Trophoblast cell (in vitro differentiated cells and primary cell): Measurements from ENCODE around the gene PROSER3.

Source experiments
- DNase-seq, 2 donors: peaks; one replicate each; pipeline ENCODE4 v3.0.0-alpha.2; 2016
- H2AFZ ChIP-seq: 2 replicates; pipeline ENCODE4 v1.6.1; 2013; ENCODE audit warnings: low read length, moderate library complexity, mild to moderate bottlenecking; ENCODE audit not compliant: insufficient read depth, poor library complexity
- H2AK5ac ChIP-seq: 2 replicates; pipeline ENCODE4 v1.6.1; 2013; ENCODE audit warnings: mild to moderate bottlenecking, low read length
- H2BK120ac ChIP-seq: 2 replicates; pipeline ENCODE4 v1.6.1; 2013; ENCODE audit warnings: low read length, mild to moderate bottlenecking, moderate library complexity; ENCODE audit not compliant: insufficient read depth, poor library complexity
- H2BK12ac ChIP-seq: 2 replicates; pipeline ENCODE4 v1.6.1; 2013; ENCODE audit warnings: mild to moderate bottlenecking, low read length, moderate library complexity
- H2BK5ac ChIP-seq: 2 replicates; pipeline ENCODE4 v1.6.1; 2013; ENCODE audit warnings: low read length, low read depth, moderate library complexity, mild to moderate bottlenecking; ENCODE audit not compliant: poor library complexity
- H3K14ac ChIP-seq: 2 replicates; pipeline ENCODE4 v1.6.1; 2013; ENCODE audit warnings: mild to moderate bottlenecking, low read length
- H3K18ac ChIP-seq: 2 replicates; pipeline ENCODE4 v1.6.1; 2013; ENCODE audit warnings: mild to moderate bottlenecking, low read length
- H3K23ac ChIP-seq: 2 replicates; pipeline ENCODE4 v1.6.1; 2013; ENCODE audit warnings: low read length
- H3K27ac ChIP-seq: 2 replicates; pipeline ENCODE4 v1.5.1; 2013; ENCODE audit warnings: low read depth, mild to moderate bottlenecking, inconsistent platforms, low read length, moderate library complexity
- H3K27me3 ChIP-seq: 2 replicates; pipeline ENCODE4 v1.6.1; 2013; ENCODE audit warnings: inconsistent platforms, mild to moderate bottlenecking, low read length, moderate library complexity; ENCODE audit not compliant: insufficient read depth
- H3K36me3 ChIP-seq, 2 experiments: 1 replicate in 1 of 2; 2 replicates in 1 of 2; pipeline ENCODE4 v1.6.1; 2013; ENCODE audit warnings: low read length in 2 of 2, mild to moderate bottlenecking in 2 of 2, moderate library complexity in 1 of 2; ENCODE audit not compliant: insufficient read depth in 2 of 2, control insufficient read depth in 1 of 2
- H3K4ac ChIP-seq: 2 replicates; pipeline ENCODE4 v1.6.1; 2013; ENCODE audit warnings: low read depth, mild to moderate bottlenecking, low read length, moderate library complexity
- H3K4me1 ChIP-seq, 2 experiments: 1 replicate in 1 of 2; 2 replicates in 1 of 2; pipeline ENCODE4 v1.6.1; 2013; ENCODE audit warnings: low read length in 2 of 2, mild to moderate bottlenecking in 2 of 2, moderate library complexity in 1 of 2; ENCODE audit not compliant: insufficient read depth in 2 of 2, control insufficient read depth in 1 of 2
- H3K4me2 ChIP-seq: 2 replicates; pipeline ENCODE4 v1.6.1; 2013; ENCODE audit warnings: inconsistent platforms, mild to moderate bottlenecking, low read length, moderate library complexity
- H3K4me3 ChIP-seq: 2 replicates; pipeline ENCODE4 v1.5.1; 2013; ENCODE audit warnings: mild to moderate bottlenecking, low read depth, low read length, inconsistent platforms
- H3K79me1 ChIP-seq: one replicate; pipeline ENCODE4 v1.6.1; 2013; ENCODE audit warnings: low read length
- H3K79me2 ChIP-seq: 2 replicates; pipeline ENCODE4 v1.6.1; 2013; ENCODE audit warnings: low read length, mild to moderate bottlenecking; ENCODE audit not compliant: control insufficient read depth, insufficient read depth, poor library complexity
- H3K9ac ChIP-seq: 2 replicates; pipeline ENCODE4 v1.6.1; 2013; ENCODE audit warnings: mild to moderate bottlenecking, low read length
- H3K9me3 ChIP-seq: 2 replicates; pipeline ENCODE4 v1.6.1; 2013; ENCODE audit warnings: low read depth, mild to moderate bottlenecking, control low read depth, inconsistent platforms, low read length; ENCODE audit not compliant: insufficient read depth
- H4K12ac ChIP-seq: 2 replicates; pipeline ENCODE4 v1.6.1; 2013; ENCODE audit warnings: low read depth, mild to moderate bottlenecking, low read length, moderate library complexity
- H4K8ac ChIP-seq: 2 replicates; pipeline ENCODE4 v1.6.1; 2013; ENCODE audit warnings: low read depth, mild to moderate bottlenecking, low read length, moderate library complexity
- H4K91ac ChIP-seq: one replicate; pipeline ENCODE4 v1.6.1; 2013; ENCODE audit warnings: low read depth, mild to moderate bottlenecking, low read length, moderate library complexity
- WGBS: extraction: QIAGEN DNeasy Blood & Tissue Kit; methylation state at CpG from one replicate; pipeline ENCODE4 v1.1.7; 2013; ENCODE audit warnings: missing lambda C conversion rate; ENCODE audit not compliant: insufficient read length, insufficient coverage; ENCODE audit errors: extremely low coverage; 5-methylcytosine and 5-hydroxymethylcytosine counted together

PROSER3 gene

GRCh38 chr19:35734273-35734672 lies 23.7 kb upstream of the PROSER3 start:
- Histone ChIP-seq H2AFZ (no peak overlapping the region), H2AK5ac (no peak overlapping the region), H4K12ac (no peak overlapping the region), H3K4me3 (no peak overlapping the region), H3K27me3 (no peaks in the 10 kb centered on the region), H2BK5ac (no peak overlapping the region), H4K91ac (peak overlapping the region; percentile 20), H3K14ac (no peak overlapping the region), H3K27ac (no peak overlapping the region), H3K79me2 (no peaks in the 10 kb centered on the region), H3K79me1 (peaks cover 3% of the 10 kb centered on the region), H3K9ac (no peak overlapping the region), H3K4ac (no peak overlapping the region), H3K36me3 (peaks cover 90 to 93% of the 10 kb centered on the region in 2 experiments), H2BK120ac (no peak overlapping the region), H3K4me1 (no peaks in the 10 kb centered on the region), H3K23ac (no peak overlapping the region), H2BK12ac (no peak overlapping the region), H4K8ac (no peak overlapping the region), H3K4me2 (no peak overlapping the region), H3K18ac (no peak overlapping the region), H3K9me3 (no peaks in the 10 kb centered on the region)
- no CpG with 5 or more reads among the region's 8 CpGs for WGBS
- DNase-seq, result no peak

GRCh38 chr19:35734889-35735288 lies 23.1 kb upstream of the PROSER3 start:
- no CpG with 5 or more reads among the region's 5 CpGs for WGBS
- H3K79me1 ChIP-seq, result peaks cover 3% of the 10 kb centered on the region
- no peak overlapping the region for H4K91ac ChIP-seq
- no peak overlapping the region for H3K14ac ChIP-seq
- peaks cover 2 to 3% of the 10 kb centered on the region in 2 experiments for H3K4me1 ChIP-seq
- H2AFZ ChIP-seq, result no peak overlapping the region
- no peak overlapping the region for H4K8ac ChIP-seq
- no peak overlapping the region for H2AK5ac ChIP-seq
- H3K79me2 ChIP-seq, result no peaks in the 10 kb centered on the region
- no peak for DNase-seq
- no peak overlapping the region for H3K18ac ChIP-seq
- peaks cover 84 to 87% of the 10 kb centered on the region in 2 experiments for H3K36me3 ChIP-seq
- no peak overlapping the region for H3K9ac ChIP-seq
- H3K27me3 ChIP-seq, result no peaks in the 10 kb centered on the region
- no peak overlapping the region for H3K4me2 ChIP-seq
- H3K9me3 ChIP-seq, result no peaks in the 10 kb centered on the region
- no peak overlapping the region for H4K12ac ChIP-seq
- no peak overlapping the region for H2BK5ac ChIP-seq
- no peak overlapping the region for H3K4me3 ChIP-seq
- no peak overlapping the region for H3K4ac ChIP-seq
- H2BK120ac ChIP-seq, result no peak overlapping the region
- H2BK12ac ChIP-seq, result no peak overlapping the region
- no peak overlapping the region for H3K27ac ChIP-seq
- no peak overlapping the region for H3K23ac ChIP-seq

- DNase-seq, result no peak
- H3K14ac ChIP-seq, result no peak overlapping the region
- WGBS, result no CpG with 5 or more reads among the region's 22 CpGs
- no peak overlapping the region for H3K27ac ChIP-seq
- H3K36me3 ChIP-seq, result peaks cover 61 to 64% of the 10 kb centered on the region in 2 experiments
- peaks cover 3% of the 10 kb centered on the region for H3K79me1 ChIP-seq
- H3K23ac ChIP-seq, result no peak overlapping the region
- H3K4me2 ChIP-seq, result no peak overlapping the region
- H3K18ac ChIP-seq, result no peak overlapping the region
- H3K9ac ChIP-seq, result no peak overlapping the region
- no peak overlapping the region for H3K4ac ChIP-seq
- no peak overlapping the region for H3K4me3 ChIP-seq
- no peak overlapping the region for H2AK5ac ChIP-seq
- no peak overlapping the region for H4K8ac ChIP-seq
- no peak overlapping the region for H2BK5ac ChIP-seq
- no peak overlapping the region for H2BK120ac ChIP-seq
- H3K79me2 ChIP-seq, result no peaks in the 10 kb centered on the region
- peaks cover 5% of the 10 kb centered on the region in 2 experiments for H3K4me1 ChIP-seq
- H3K9me3 ChIP-seq, result no peaks in the 10 kb centered on the region
- H3K27me3 ChIP-seq, result no peaks in the 10 kb centered on the region
- H2AFZ ChIP-seq, result no peak overlapping the region
- no peak overlapping the region for H4K12ac ChIP-seq
- H4K91ac ChIP-seq, result no peak overlapping the region
- no peak overlapping the region for H2BK12ac ChIP-seq
Measured at GRCh38 chr19:35736913-35737886, 20.8 kb upstream of the PROSER3 start.

- no peak overlapping the region for H3K14ac ChIP-seq
- H3K27ac ChIP-seq, result no peak overlapping the region
- H3K36me3 ChIP-seq, result peaks cover 53 to 58% of the 10 kb centered on the region in 2 experiments
- no peak overlapping the region for H2BK12ac ChIP-seq
- H3K4me2 ChIP-seq, result no peak overlapping the region
- WGBS, result no CpG with 5 or more reads among the region's 37 CpGs
- H3K4ac ChIP-seq, result no peak overlapping the region
- H2AK5ac ChIP-seq, result no peak overlapping the region
- no peaks in the 10 kb centered on the region for H3K9me3 ChIP-seq
- no peak overlapping the region for H3K23ac ChIP-seq
- peaks cover 5% of the 10 kb centered on the region in 2 experiments for H3K4me1 ChIP-seq
- no peak overlapping the region for H3K9ac ChIP-seq
- no peak overlapping the region for H2AFZ ChIP-seq
- no peak overlapping the region for H3K18ac ChIP-seq
- no peak overlapping the region for H3K4me3 ChIP-seq
- H4K12ac ChIP-seq, result no peak overlapping the region
- no peaks in the 10 kb centered on the region for H3K79me2 ChIP-seq
- H2BK5ac ChIP-seq, result no peak overlapping the region
- H3K27me3 ChIP-seq, result no peaks in the 10 kb centered on the region
- H3K79me1 ChIP-seq, result peaks cover 3% of the 10 kb centered on the region
- no peak for DNase-seq
- H4K8ac ChIP-seq, result no peak overlapping the region
- H2BK120ac ChIP-seq, result no peak overlapping the region
- no peak overlapping the region for H4K91ac ChIP-seq
Measured at GRCh38 chr19:35738021-35738886, 19.7 kb upstream of the PROSER3 start.
